SK-N-SH treated with all-trans-retinoic acid at 6 μM for 48 hours (cell line): ENCODE results near the gene ANXA5.

Experiments
- ARNTL ChIP-seq: fragments of 450-650 bp; formaldehyde crosslinking; IDR thresholded peaks from 2 replicates; pipeline ENCODE4 v1.5.0; 2020; ENCODE audit warnings: low read depth, mild to moderate bottlenecking, moderate library complexity, borderline replicate concordance
- CREB5 ChIP-seq: fragments of 250-450 bp; sonication (Bioruptor Pico); IDR thresholded peaks from 2 replicates; pipeline ENCODE4 v1.5.1; 2020; ENCODE audit warnings: low read depth, mild to moderate bottlenecking, moderate library complexity
- CSRNP3 ChIP-seq: fragments of 250-450 bp; sonication (Bioruptor Pico); IDR thresholded peaks from 2 replicates; pipeline ENCODE4 v1.5.1; 2021; ENCODE audit warnings: mild to moderate bottlenecking, moderate library complexity
- GLIS3 ChIP-seq: fragments of 250-450 bp; sonication (Bioruptor Pico); IDR thresholded peaks from 2 replicates; pipeline ENCODE4 v1.5.0; 2020; ENCODE audit warnings: mild to moderate bottlenecking, moderate library complexity
- OSR1 ChIP-seq: fragments of 250-450 bp; sonication (Bioruptor Pico); IDR thresholded peaks from 2 replicates; pipeline ENCODE4 v1.8.0; 2022; ENCODE audit warnings: moderate library complexity, mild to moderate bottlenecking, inconsistent platforms
- PATZ1 ChIP-seq: fragments of 250-450 bp; sonication (Bioruptor Pico); IDR thresholded peaks from 2 replicates; pipeline ENCODE4 v1.8.0; 2020; ENCODE audit warnings: mild to moderate bottlenecking, moderate library complexity, borderline replicate concordance
- PPARA ChIP-seq: fragments of 250-450 bp; sonication (Bioruptor Pico); IDR thresholded peaks from 2 replicates; pipeline ENCODE4 v1.5.0; 2020; ENCODE audit warnings: mild to moderate bottlenecking, borderline replicate concordance
- RARB ChIP-seq: fragments of 250-450 bp; sonication (Bioruptor Pico); IDR thresholded peaks from 2 replicates; pipeline ENCODE4 v1.8.0; 2021; ENCODE audit warnings: mild to moderate bottlenecking, moderate library complexity
- SNAI2 ChIP-seq: fragments of 250-450 bp; sonication (Bioruptor Pico); IDR thresholded peaks from 2 replicates; pipeline ENCODE4 v1.5.0; 2020; ENCODE audit warnings: mild to moderate bottlenecking, moderate library complexity
- TSHZ2 ChIP-seq: fragments of 250-450 bp; sonication (Bioruptor Pico); IDR thresholded peaks from 2 replicates; pipeline ENCODE4 v1.5.0; 2020; ENCODE audit warnings: mild to moderate bottlenecking, moderate library complexity
- ZC3H10 ChIP-seq: fragments of 250-450 bp; sonication (Bioruptor Pico); IDR thresholded peaks from 2 replicates; pipeline ENCODE4 v1.5.1; 2021; ENCODE audit warnings: mild to moderate bottlenecking, moderate library complexity
- ZFP3 ChIP-seq: fragments of 250-450 bp; sonication (Bioruptor Pico); IDR thresholded peaks from 2 replicates; pipeline ENCODE4 v1.5.0; 2020; ENCODE audit warnings: mild to moderate bottlenecking, moderate library complexity
- ZNF70 ChIP-seq: fragments of 450-650 bp; formaldehyde crosslinking; IDR thresholded peaks from 2 replicates; pipeline ENCODE4 v1.5.0; 2020; ENCODE audit warnings: mild to moderate bottlenecking, moderate library complexity
- ZNF8 ChIP-seq: fragments of 450-650 bp; formaldehyde crosslinking; IDR thresholded peaks from 2 replicates; pipeline ENCODE4 v1.5.0; 2020; ENCODE audit warnings: mild to moderate bottlenecking, moderate library complexity

- TF ChIP-seq PATZ1 (CRISPR knock-in tag) (no peak), ZNF8 (no peak), ZC3H10 (no peak), ARNTL (no peak), ZNF70 (no peak), PPARA (CRISPR knock-in tag) (no peak), SNAI2 (CRISPR knock-in tag) (no peak), RARB (CRISPR knock-in tag) (no peak), ZFP3 (no peak), CSRNP3 (CRISPR knock-in tag) (no peak), CREB5 (no peak), GLIS3 (CRISPR knock-in tag) (no peak), OSR1 (CRISPR knock-in tag) (no peak), TSHZ2 (CRISPR knock-in tag) (no peak)
Observed at GRCh38 chr4:121712783-121713182, 16.0 kb upstream of the ANXA5 start.
